TTC549 (cell line): ENCODE results near the gene INSC.

ENCODE experiments used
- FAIRE-seq: peaks from 2 replicates; lab custom pipeline; 2012; peaks lifted over from hg19 to GRCh38; lab: Jason Lieb, UNC

INSC gene

DNA sequence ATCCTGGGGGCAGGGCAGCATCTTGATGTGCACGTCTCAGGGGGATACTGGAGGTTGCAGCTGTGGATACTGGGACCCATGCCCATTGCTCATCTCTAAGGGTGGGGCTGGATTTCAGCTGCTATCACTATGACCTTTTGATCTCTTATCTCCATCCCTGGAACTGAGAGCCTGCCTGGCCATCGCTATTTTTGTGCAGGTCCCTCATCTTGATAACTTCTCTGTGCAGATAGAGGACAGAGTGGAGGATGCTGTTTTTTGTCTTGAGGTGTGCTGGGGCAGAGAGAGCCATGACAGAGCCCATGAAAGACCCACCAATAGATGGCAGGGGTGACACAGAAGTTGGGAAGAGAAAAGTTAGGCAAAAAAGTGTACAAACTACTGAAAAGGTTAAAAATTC is 5.1 kb upstream of the INSC start:
- FAIRE-seq: no peak

DNA sequence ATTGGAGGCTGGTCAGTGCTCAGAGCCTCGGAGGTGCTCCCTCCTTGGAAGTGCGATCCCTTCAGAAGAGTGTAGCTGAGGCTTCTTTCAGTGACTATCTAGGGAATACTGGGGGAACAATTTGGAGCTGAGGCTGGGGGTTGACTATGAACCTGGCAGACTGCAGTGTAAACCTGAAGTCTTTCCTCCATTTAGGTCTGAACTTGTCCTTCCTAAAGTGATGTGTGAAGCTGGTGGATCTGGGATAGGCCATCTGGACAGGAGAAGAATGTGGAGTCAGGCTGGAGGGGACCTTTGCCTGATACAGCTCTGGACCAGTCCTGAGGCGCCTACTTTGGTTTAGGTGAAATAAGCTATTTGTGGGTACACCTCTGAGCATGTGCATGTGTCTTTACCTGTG is 3.5 kb upstream of the INSC start:
- no peak for FAIRE-seq

DNA sequence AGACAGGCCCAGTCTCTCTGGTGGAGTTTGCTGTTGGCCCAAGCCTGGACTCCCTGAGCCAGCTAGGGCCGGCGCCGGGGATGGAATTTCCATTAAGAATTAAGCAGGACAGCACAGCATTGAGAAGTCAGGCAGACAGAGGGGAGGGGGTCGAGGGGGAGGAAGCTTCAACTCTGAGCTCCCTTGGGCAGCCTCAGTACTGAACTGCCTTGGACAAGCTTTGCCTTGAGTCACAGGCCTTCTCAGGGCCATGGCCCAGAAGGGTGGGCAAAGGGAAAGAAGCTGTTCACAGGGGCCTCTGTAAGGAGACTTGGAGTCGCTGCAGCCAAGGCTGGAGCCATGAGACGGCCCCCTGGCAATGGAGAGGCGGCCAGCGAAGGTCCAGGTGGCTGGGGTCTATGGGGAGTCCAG is 2.6 kb upstream of the INSC start:
- no peak for FAIRE-seq

DNA sequence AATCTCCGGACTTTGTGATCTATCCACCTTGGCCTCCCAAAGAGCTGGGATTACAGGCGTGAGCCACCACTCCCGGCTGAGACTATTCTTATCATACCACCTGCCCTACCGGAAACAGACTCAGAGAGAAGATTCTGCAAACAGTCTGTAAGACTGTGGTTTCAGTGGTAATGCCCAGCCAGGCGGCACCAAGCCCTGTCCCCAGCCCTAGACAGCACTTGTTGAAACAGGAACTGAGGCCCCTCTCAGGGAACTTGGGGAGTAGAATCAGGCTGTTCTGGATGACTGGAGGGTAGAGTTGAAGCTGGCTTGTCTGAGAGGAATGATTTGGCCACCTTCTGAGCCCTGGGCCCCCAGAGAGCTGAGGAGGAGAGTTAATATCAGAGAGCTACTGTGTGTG is 1.3 kb upstream of the INSC start:
- no peak for FAIRE-seq

DNA sequence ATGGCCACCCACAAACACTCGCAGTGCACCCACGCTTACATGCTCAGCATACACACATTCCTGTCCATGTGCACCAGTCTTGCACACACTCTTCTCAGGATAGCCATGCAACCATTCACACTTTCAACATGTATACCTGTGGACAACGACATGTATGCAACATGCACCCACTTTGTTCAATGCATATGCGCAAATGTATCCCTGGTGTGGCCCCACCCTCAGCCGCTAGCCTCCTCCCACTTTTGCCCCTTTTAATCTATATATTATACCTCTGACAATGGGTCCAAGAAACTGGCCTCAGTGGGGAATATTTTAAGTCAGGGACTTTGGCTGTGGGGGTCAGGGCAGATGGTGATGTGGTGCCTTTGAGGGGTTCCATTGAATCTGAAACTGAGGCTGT is 963 bp downstream of the INSC start:
- no peak for FAIRE-seq

DNA sequence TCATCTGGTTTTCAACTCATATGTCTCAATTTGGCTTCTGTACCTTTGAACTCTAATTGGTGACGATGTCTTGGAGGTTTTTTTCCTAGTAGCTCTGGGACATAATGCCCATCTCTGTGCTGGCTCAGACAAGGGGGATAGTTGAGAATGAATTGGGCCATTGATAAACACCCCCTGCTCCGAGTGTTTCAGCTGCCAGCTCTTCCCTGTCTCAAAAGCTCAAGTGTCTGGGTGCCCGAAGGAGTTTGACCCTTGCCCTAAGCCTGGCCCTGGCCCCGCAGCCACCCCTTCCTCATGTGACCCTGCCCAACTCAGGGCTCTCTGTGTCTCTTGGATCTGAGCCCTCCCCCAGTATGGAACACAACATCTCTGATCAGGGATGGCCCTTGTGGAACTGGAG is 3.0 kb downstream of the INSC start:
- no peak for FAIRE-seq

DNA sequence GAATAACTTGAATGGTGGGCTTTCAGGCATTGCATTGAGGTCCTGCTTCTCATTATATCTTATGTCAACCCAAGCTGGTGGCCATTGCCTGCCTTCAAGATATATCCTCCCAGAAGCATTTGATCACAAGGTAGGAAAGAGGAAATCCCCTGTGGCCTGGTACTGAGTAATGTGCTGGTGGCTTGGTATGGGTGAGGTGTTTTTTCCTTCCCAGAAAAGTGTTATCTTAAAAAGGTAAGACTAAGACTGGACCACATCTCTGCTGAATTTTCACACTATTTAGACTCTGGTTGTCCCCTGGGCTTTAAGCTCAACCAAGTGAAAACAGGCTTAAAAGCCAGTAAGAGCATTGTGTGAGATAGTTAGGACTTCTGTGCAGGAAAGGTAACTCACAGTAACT is 3.7 kb downstream of the INSC start:
- no peak for FAIRE-seq

DNA sequence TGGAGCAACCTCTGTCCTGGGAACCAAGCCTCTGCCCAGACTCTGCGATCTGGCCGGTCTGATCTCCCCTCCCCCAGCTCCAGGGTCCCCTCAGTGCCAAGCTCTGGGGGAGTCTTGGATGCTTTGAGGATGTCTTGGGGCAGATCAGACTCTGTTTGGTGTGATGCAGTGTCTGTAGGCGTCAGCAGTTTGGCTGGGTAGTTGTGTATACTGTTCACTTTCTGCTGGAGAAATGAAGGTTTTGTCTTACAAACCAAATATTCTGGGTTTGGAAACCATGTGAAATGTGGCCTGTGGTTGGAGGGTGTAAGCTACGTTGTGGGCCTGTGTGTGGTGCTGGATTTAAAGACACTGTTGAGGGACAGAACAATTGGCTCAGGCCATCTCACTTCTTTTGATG is 4.6 kb downstream of the INSC start:
- no peak for FAIRE-seq

DNA sequence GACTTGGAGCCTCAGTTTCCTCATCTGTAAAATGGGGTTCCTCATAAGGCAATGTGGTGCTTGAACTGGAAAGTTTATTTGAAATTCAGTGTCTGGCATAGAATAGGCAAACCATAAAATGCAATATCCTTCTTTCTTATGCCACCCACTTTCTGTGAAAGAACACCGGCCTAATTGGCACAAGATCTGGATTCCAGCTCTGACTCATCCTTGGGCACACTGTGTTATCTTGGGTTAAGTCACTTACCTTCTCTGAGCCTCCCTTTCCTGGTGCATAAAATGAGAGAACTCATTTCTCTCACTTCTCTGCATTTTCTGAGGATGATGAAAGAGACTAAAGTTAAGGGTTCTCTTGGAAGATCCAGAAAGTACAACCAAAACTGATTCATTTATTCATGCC is 5.1 kb downstream of the INSC start:
- FAIRE-seq: no peak

DNA sequence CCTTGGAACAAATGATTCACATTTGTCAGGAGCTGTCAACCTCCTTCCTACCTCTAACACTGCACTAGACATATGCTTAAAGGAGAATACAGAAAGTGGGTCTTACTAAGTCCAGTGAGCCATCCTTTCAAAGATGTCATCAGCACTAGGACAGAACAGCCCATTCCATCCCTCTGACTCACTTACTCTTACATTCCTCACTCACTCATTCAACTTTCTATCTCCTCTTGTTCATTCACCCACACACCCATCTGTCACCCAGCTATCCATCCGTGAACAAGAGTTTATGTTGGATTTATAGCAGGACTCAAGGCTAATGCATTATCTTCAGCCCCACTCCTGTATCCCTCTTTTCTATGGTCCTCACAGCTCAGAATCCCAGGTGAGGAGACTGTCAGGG is 9.1 kb downstream of the INSC start:
- FAIRE-seq: no peak

DNA sequence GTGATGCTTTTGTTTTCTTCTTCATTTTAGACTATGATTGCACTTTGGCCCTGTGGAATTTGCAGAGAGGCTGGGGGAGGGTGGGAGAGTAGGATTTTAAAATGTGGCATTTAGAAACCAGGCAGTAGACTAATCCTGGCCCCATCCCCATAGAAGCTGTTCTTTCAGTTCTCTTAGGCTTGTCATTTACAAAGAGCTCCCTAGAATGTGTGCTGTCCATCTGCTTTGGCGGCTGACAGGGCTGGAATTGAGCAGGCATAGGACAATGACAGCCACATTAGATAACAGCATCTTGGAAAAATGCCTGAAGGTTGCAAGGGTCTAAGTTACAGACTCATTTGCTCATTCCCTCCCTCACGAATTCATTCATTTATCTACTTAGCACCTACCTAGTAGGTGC is 9.8 kb downstream of the INSC start:
- FAIRE-seq: no peak

DNA sequence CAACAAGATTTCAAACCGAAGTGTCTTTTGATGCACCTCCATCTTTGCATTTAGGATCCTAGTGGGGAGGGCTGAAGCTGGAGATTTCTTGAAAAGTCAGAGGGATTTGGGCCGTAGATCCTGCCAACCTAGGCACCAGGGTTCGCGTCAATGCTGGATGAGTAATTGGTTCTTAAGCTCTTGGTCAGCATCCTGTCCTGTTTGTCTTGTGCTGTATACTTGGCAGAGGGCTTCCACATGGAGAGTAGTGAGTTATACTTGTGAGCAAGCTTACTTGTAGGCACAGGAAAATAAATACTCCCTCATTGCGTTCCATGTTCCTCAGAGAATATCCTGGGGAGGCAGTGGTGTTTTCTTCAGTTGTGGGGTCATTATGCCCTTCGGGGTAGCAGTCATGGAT is 12.6 kb downstream of the INSC start:
- no peak for FAIRE-seq

DNA sequence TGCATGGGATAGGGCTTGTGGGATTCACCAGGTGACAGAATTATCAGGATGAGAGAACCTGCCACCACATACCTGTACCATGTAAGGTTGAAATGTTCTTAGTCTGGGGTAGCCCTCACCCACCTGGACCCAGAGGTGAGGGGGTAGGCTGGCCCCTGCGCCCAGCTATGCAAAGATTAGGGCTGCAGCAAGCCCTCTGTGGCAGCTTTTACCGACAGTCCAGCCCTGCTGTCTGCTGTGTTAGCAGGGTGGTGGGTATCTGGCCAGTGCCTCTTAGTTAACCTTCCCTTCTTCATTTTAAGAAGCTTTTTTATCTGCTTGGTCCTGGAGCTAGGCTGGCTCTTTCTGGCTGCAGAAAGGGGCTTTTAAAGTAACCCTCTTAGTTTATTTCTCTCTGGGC is 13.9 kb downstream of the INSC start:
- no peak for FAIRE-seq

DNA sequence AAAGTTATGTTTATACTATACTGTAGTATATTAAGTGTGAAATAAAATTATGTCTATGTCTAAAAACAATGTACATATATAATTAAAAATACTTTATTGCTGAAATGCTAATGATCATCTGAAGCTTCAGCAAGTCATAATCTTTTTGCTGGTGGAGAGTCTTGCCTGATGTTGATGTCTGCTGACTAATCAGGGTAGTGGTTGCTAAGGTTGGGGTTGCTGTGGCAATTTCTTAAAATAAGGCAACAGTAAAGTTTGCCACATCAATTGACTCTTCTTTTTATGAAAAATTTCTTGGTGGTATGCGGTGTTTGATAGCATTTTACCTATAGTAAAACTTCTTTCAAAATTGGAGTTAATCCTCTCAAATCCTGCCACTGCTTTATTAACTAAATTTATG is 21.4 kb downstream of the INSC start:
- no peak for FAIRE-seq

DNA sequence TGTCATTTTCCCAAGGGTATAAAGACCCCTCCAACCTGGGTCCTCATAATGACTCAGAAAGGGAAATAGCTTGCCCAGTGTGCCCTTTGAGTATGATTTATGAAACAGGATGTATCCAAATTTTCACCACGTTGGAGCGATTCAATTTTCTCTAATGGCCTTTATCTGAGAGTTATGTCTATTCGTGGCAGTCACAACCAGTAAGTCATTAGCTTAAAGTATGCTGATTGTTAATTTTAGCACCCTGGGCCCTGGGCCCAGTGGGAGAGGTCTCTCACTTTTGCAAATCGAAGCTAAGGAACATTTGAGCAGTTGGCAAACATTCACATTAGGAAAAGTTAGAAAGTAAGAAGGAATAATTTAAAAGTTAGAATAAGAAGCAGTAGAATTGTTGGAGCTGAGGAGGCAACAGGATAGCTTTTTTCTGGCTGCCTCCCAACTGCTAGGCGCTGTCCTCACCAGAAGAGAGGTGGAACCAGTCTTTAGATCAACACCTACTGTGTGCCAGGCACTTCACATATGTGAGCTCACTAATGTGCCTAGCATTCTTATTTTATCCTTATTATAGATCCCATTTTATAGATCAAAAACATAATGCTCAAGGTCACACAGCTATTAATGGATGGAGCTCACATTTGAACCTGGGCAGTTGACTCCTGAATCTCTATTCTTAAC is 24.5 kb downstream of the INSC start:
- FAIRE-seq: no peak

DNA sequence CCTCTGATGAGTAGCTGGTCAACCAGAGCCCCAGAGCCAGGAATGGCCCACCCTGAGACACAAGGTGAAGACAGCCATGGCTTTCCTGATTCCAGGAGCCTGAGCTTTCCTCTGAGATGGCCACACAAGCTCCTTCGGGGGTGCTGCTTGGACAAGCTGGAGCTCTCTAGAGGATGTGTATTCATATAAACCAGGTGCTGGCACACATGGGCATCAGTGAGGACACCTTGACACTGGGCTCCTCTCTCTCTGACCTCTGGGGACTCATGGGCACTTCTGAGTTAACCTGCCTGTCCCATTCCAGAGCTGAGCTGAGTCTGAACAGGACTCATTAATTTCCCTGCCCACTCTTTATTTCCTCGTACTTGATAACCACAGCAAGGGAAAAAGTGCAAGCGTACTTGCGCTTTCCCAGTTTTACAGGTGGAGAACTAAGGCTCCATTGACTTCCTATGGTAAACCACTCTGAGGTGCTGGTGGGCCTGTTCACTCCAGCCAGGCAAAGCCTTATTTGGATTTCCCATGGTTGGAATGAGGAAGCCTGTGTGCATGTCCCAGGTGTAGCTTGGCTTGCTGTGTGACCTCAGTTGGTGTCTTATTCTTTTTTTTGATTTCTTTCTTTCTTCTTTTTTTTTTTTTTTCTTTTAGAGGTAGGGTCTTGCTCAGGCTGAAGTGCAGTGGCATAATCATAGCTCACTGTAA is 25.4 kb downstream of the INSC start:
- FAIRE-seq: no peak

DNA sequence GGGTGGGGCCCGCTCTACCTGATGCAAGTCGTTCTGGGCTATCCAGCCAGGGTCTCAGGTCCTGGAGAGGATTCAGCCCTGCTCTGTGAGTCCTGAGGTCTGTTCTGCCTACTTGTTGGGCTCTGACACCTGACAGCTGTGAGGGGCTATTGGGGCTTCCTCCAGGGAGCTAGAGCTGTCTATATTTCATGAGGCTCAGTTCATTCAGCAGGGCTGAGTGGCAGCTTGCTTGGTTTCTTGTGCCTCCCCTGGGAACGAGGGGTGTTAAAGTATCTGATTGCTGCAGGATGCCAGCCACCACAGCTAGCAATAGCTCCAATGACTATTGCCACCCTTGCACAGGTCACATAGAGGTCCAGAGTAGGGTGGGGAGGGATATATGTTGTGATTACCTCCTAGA is 26.7 kb downstream of the INSC start:
- FAIRE-seq: no peak

DNA sequence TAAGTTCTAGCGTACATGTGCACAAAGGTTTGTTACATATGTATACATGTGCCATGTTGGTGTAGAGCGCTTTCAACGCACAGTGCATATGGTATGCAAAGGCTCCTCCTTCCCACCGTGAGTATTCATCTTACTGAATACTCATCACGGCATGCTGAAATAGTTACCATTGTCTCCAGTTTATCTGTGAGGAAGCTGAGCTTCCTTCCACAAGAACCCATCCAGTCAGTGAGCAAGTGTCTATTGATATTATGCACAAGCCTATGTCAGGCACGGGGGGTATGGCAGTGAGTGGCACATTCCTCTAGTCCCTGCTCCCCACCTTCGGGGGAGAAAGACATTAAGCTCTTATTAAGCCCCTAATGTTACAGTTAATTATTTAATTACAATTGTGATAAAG is 28.1 kb downstream of the INSC start:
- FAIRE-seq: no peak

DNA sequence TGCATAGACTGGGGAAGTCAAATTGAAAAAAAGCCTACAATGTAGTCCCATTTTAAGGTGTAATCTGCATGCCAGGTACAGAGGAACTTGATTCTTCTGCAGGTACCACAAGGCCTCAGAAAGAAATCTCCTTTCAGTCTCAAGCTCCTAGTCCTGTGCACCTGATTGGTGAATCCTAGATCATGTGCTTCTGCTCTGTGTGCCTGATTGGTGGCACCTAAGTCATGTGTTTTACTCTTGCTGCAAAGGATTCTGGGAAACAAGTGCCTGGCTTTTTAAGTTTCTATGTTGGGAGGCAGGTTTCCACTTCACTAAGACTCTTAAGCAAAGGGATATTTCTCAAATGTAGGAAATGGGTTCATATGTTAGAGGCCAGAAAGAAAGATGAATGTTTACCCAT is 29.1 kb downstream of the INSC start:
- FAIRE-seq: no peak

DNA sequence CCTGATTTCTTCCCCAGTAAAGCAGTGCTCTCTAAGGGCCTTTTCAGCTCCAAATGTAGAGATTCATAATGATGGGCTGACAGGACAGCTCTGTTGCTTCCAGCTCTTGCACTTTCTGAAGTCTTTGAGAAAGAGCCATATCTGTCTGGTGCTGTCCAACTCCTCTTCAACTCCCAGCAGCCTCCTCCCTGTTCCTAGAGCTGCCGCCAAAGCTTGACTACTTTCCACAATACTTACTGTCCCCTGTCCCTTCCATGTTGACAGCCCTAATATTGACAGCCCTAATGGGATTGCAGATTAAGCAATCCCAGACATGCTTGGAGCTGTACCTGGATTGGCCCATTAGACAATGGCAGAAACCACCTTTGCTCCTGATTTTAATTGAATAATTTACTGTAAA is 29.6 kb downstream of the INSC start:
- FAIRE-seq: no peak

DNA sequence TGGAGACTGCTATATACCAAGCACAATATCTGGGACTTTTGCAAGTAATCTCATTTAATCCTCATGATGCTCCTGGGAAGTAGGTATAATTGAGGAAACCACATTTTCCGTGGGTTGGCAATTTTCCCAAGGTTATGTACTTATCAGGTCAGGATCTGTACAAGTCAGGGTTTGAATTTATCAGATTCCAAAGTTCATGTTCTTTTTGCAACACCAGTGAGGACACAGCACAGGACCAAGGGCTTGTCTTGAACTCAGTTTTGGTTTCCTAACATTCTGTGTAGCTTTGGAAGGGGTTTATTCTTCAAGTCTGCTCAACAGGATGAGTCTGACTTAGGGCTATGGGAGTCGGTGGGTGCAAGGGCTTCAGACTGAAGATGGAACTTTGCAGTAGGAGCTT is 30.4 kb downstream of the INSC start:
- FAIRE-seq: no peak

DNA sequence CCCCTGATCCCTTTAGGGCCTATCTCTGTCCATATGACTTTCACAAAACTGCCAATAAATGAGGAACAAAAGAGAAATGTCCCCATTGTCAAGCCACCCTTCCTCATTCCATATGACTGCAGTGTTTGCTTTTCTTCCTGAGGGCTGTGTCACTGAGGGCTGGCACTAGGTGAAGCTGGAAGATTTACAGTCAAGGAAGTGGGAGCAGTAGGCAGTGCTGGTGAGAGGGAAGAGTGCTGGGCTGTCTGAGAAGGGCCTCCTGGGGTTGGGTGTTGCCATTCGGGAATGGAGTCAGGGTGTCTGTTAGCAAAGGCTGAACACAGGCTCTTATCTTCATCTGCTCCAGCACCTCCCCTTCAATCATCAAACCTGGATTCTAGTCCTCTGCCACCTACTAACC is 30.9 kb downstream of the INSC start:
- no peak for FAIRE-seq

DNA sequence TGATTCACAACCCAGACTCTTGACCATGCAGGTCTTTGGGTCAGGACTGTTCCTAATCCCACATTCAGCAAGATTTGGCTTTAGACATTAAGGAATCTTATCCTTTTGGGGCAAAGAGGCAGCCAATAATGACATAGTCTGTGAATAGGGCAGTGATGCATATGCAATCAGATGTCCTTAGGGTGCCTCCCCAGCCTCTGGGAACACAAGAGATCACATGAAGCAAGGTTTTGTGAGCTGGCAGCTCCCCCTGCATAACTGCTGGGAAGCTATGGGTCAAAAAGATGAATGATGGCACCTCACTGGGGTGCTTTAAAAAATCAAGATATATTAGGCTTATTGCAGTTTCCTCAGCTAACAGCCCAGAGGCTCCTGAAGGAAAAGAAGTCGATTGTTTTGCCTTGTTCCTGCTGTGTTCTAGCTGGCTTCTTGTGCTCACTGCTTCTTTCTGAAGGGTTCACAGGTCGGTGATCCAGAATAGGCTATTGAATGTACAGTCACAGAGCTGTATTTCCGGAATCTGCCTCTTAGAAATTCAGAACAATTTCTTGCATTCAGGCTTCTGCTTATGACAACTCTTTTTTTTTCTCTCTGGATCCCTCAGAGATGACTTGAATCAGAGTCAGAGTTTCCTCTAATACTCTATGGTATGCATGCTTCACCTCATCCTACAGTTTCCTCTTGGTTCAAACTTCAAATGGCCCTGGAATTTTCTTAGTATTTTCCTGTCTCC is 31.7 kb downstream of the INSC start:
- FAIRE-seq: no peak

DNA sequence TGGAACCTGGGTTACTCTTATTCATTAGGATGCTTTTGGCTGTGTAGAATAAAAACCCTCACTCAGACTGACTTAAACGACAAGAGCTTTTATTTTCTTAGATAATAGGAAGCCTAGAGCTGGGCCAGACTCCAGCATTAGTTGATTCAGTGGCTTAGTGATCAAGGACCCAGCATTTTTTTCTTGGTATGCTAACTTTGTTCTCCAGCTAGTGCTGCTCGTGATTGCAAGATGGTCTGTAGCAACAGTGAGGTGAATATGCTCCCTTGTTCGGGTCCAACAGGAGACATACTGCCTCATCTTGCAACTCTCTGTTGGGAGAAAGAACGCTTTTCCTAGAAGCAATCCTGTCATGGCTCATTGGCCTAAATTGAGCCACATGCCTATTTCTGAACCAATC is 33.4 kb downstream of the INSC start:
- no peak for FAIRE-seq
